Fibroblast of the aortic adventitia (primary cell): Measurements from ENCODE around the gene ALPK3. TPM values are rescaled to one million over a fixed set of nuclear protein-coding genes. Genes with fewer than 3 reads are reported as not detected.
A peak's percentile ranks its signal among the peaks of the same experiment; 100 is the strongest.

Experiments
- DNase-seq: peaks from one replicate; pipeline ENCODE4 v3.0.0-alpha.2; 2010; ENCODE audit warnings: low read depth
- H3K4me3 ChIP-seq: 2 replicates; pipeline ENCODE4 v1.5.1; 2011; ENCODE audit warnings: low read depth, mild to moderate bottlenecking, control low read depth, low read length, moderate library complexity
- CTCF ChIP-seq: IDR thresholded peaks from 2 replicates; pipeline ENCODE4 v1.5.1; 2011; ENCODE audit warnings: mild to moderate bottlenecking, low read length, control low read depth, inconsistent platforms; ENCODE audit not compliant: insufficient read depth
- total RNA-seq: library from RNA; depleted of rRNA; stranded (reverse); fragments of >200 nt; gene quantifications from 2 replicates; pipeline ENCODE4 v1.2.3, GENCODE V29; 2012; ENCODE audit warnings: low replicate concordance

Gene ALPK3
- total RNA-seq, 1 donor: 0.18 TPM

GRCh38 chr15:84903751-84904150 is 86.6 kb downstream of the ALPK3 start:
- H3K4me3 ChIP-seq: no peak overlapping the region
- TF ChIP-seq CTCF: no peak
- DNase-seq: no peak

- no peak overlapping the region for H3K4me3 ChIP-seq
- no peak for TF ChIP-seq CTCF
- peak; percentile 70 for DNase-seq
These were observed 87.3 kb downstream of the ALPK3 start for GRCh38 chr15:84904419-84904818.

GRCh38 chr15:84905016-84905916 is 88.1 kb downstream of the ALPK3 start:
- no peak for TF ChIP-seq CTCF
- no peak for DNase-seq
- no peak overlapping the region for H3K4me3 ChIP-seq

GRCh38 chr15:84907731-84908130 is 90.6 kb downstream of the ALPK3 start:
- H3K4me3 ChIP-seq: no peak overlapping the region
- TF ChIP-seq CTCF: no peak
- DNase-seq: no peak

- TF ChIP-seq CTCF: no peak
- no peak overlapping the region for H3K4me3 ChIP-seq
These were observed 91.4 kb downstream of the ALPK3 start for GRCh38 chr15:84908564-84908963.

GRCh38 chr15:84909029-84909428 is 91.9 kb downstream of the ALPK3 start:
- no peak for DNase-seq
- H3K4me3 ChIP-seq: no peak overlapping the region
- TF ChIP-seq CTCF: no peak

More at GRCh38 chr15:84908564-84908963, 91.4 kb downstream of the ALPK3 start:
- no peak for DNase-seq
